Astrocyte (in vitro differentiated cells and primary cell): ENCODE results near the gene MTA3. TPM values are rescaled to one million over a fixed set of nuclear protein-coding genes. Genes with fewer than 3 reads are reported as not detected.

ENCODE experiments used
- DNase-seq: peaks from one replicate; pipeline ENCODE4 v3.0.0-alpha.2; 2010; ENCODE audit warnings: low read depth
- FAIRE-seq: peaks from 2 replicates; lab custom pipeline; 2011; peaks lifted over from hg19 to GRCh38; lab: Jason Lieb, UNC
- H2AFZ ChIP-seq: 2 replicates; pipeline ENCODE4 v1.6.0; 2012; ENCODE audit warnings: low read depth, low read length, inconsistent platforms
- H3K27ac ChIP-seq: 2 replicates; pipeline ENCODE4 v1.5.1; 2011; ENCODE audit warnings: low read depth, low read length, inconsistent platforms
- H3K27me3 ChIP-seq: 2 replicates; pipeline ENCODE4 v1.6.0; 2011; ENCODE audit warnings: low read length, inconsistent platforms; ENCODE audit not compliant: insufficient read depth
- H3K36me3 ChIP-seq: 2 replicates; pipeline ENCODE4 v1.5.1; 2011; ENCODE audit warnings: low read length, inconsistent platforms; ENCODE audit not compliant: insufficient read depth
- H3K4me1 ChIP-seq: 2 replicates; pipeline ENCODE4 v1.5.1; 2011; ENCODE audit warnings: low read length, inconsistent platforms; ENCODE audit not compliant: insufficient read depth
- H3K4me2 ChIP-seq: 2 replicates; pipeline ENCODE4 v1.6.0; 2012; ENCODE audit warnings: low read length, inconsistent platforms
- H3K4me3 ChIP-seq: 2 replicates; pipeline ENCODE4 v1.5.1; 2011; ENCODE audit warnings: low read depth, mild to moderate bottlenecking, low read length, inconsistent platforms; ENCODE audit not compliant: insufficient read depth
- H3K79me2 ChIP-seq: 2 replicates; pipeline ENCODE4 v1.6.0; 2012; ENCODE audit warnings: mild to moderate bottlenecking, low read length, inconsistent platforms; ENCODE audit not compliant: insufficient read depth
- H3K9ac ChIP-seq: 2 replicates; pipeline ENCODE4 v1.6.0; 2012; ENCODE audit warnings: mild to moderate bottlenecking, low read length, inconsistent platforms
- H3K9me3 ChIP-seq: 2 replicates; pipeline ENCODE4 v1.5.1; 2012; ENCODE audit warnings: low read depth, mild to moderate bottlenecking, low read length, inconsistent platforms; ENCODE audit not compliant: insufficient read depth
- H4K20me1 ChIP-seq: 2 replicates; pipeline ENCODE4 v1.6.0; 2012; ENCODE audit warnings: low read length, inconsistent platforms; ENCODE audit not compliant: insufficient read depth
- H3K27ac Mint-ChIP-seq: one replicate; pipeline ENCODE4 v1.8.0; 2021; ENCODE audit warnings: mild to moderate bottlenecking, mixed read lengths; ENCODE audit not compliant: unreplicated experiment
- H3K27me3 Mint-ChIP-seq: one replicate; pipeline ENCODE4 v1.8.0; 2021; ENCODE audit warnings: low read depth, mixed read lengths; ENCODE audit not compliant: unreplicated experiment
- H3K36me3 Mint-ChIP-seq: one replicate; pipeline ENCODE4 v1.8.0; 2021; ENCODE audit warnings: low read depth, mixed read lengths; ENCODE audit not compliant: unreplicated experiment
- H3K4me1 Mint-ChIP-seq: one replicate; pipeline ENCODE4 v1.8.0; 2021; ENCODE audit warnings: low read depth, mixed read lengths; ENCODE audit not compliant: unreplicated experiment
- H3K4me3 Mint-ChIP-seq: one replicate; pipeline ENCODE4 v1.8.0; 2021; ENCODE audit warnings: mild to moderate bottlenecking, moderate library complexity, mixed read lengths; ENCODE audit not compliant: unreplicated experiment
- H3K9me3 Mint-ChIP-seq: one replicate; pipeline ENCODE4 v1.8.0; 2021; ENCODE audit warnings: mild to moderate bottlenecking, mixed read lengths; ENCODE audit not compliant: unreplicated experiment
- CTCF ChIP-seq: IDR thresholded peaks from 2 replicates; pipeline ENCODE4 v1.5.1; 2011; ENCODE audit warnings: low read depth, mild to moderate bottlenecking, inconsistent platforms, low read length, moderate library complexity; ENCODE audit not compliant: insufficient read depth
- EZH2 ChIP-seq: IDR thresholded peaks from 2 replicates; pipeline ENCODE4 v1.6.1; 2012; ENCODE audit warnings: mild to moderate bottlenecking, low read length, inconsistent platforms; ENCODE audit not compliant: insufficient read depth
- total RNA-seq: library from RNA; stranded (reverse); gene quantifications from 2 replicates; pipeline ENCODE4 v1.2.1, GENCODE V29; 2021

Gene MTA3
- total RNA-seq, 1 donor from 2014 or later: 69.4 TPM

- Histone ChIP-seq H3K27ac (no peak overlapping the region), H4K20me1 (no peaks in the 10 kb centered on the region), H2AFZ (no peak overlapping the region), H3K9ac (no peak overlapping the region), H3K79me2 (no peaks in the 10 kb centered on the region), H3K36me3 (no peaks in the 10 kb centered on the region), H3K4me3 (no peak overlapping the region), H3K9me3 (no peaks in the 10 kb centered on the region), H3K4me1 (no peaks in the 10 kb centered on the region), H3K4me2 (no peak overlapping the region), H3K27me3 (no peaks in the 10 kb centered on the region)
- H3K4me3 Mint-ChIP-seq: no peak overlapping the region
- H3K9me3 Mint-ChIP-seq: peaks cover 1% of the 10 kb centered on the region
- H3K4me1 Mint-ChIP-seq: no peaks in the 10 kb centered on the region
- peak overlapping the region; percentile 16 for H3K27ac Mint-ChIP-seq
- no peak for FAIRE-seq
- peaks cover 2% of the 10 kb centered on the region for H3K27me3 Mint-ChIP-seq
- TF ChIP-seq EZH2 (no peak), CTCF (peak; percentile 33)
- H3K36me3 Mint-ChIP-seq: peaks cover 3% of the 10 kb centered on the region
- DNase-seq: peak; percentile 37
These were observed 202.1 kb downstream of the MTA3 start for GRCh38 chr2:42770288-42771131.

GRCh38 chr2:42771546-42772153 lies 203.2 kb downstream of the MTA3 start:
- Histone ChIP-seq H3K27ac (no peak overlapping the region), H4K20me1 (no peaks in the 10 kb centered on the region), H3K4me1 (no peaks in the 10 kb centered on the region), H2AFZ (no peak overlapping the region), H3K4me3 (no peak overlapping the region), H3K79me2 (no peaks in the 10 kb centered on the region), H3K27me3 (no peaks in the 10 kb centered on the region), H3K9ac (no peak overlapping the region), H3K9me3 (no peaks in the 10 kb centered on the region), H3K36me3 (no peaks in the 10 kb centered on the region), H3K4me2 (no peak overlapping the region)
- Mint-ChIP-seq H3K27ac (no peak overlapping the region), H3K4me3 (no peak overlapping the region), H3K36me3 (peaks cover 3% of the 10 kb centered on the region), H3K9me3 (peaks cover 1% of the 10 kb centered on the region), H3K27me3 (peaks cover 2% of the 10 kb centered on the region), H3K4me1 (no peaks in the 10 kb centered on the region)
- DNase-seq (no peak), FAIRE-seq (no peak)
- TF ChIP-seq EZH2 (no peak), CTCF (no peak)
